ENCODE measurements around the gene PREPL. TPM values are rescaled to one million over a fixed set of nuclear protein-coding genes. Genes with fewer than 3 reads are reported as not detected.

PREPL gene
- total RNA-seq, 1 experiment from 2014 or later, result 47.6 TPM

- no TSS peak for BruUV-seq (replicated peaks)
- ChIA-PET CTCF (no interaction called here), POLR2A (ENCODE audit: low non-redundant PET) (no interaction called here)
- no peak for TF ChIP-seq CTCF (conservative IDR thresholded peaks at IDR 0.05; ENCODE audit: low read depth, low read length)
- intact Hi-C loops (cut with micrococcal nuclease; ENCODE audit: unreplicated experiment), result no loop called here
- Histone ChIP-seq H3K9me3 (ENCODE audit: low read depth, low read length, poor library complexity, severe bottlenecking) (no peaks in the 10 kb centered on the region), H3K4me3 (ENCODE audit: low read depth, low read length, poor library complexity, severe bottlenecking) (no peak overlapping the region), H3K36me3 (ENCODE audit: insufficient read depth, low read length, poor library complexity, severe bottlenecking) (peaks cover 44% of the 10 kb centered on the region), H3K27ac (ENCODE audit: low read depth, low read length, poor library complexity, severe bottlenecking) (no peak overlapping the region), H3K4me1 (ENCODE audit: insufficient read depth, low read length, poor library complexity, severe bottlenecking) (no peaks in the 10 kb centered on the region), H3K27me3 (replicated peaks; ENCODE audit: insufficient read depth, low read depth, low read length, poor library complexity) (no peaks in the 10 kb centered on the region)
- DNase-seq (ENCODE audit: low spot score), result no peak
Measured at GRCh38 chr2:44321360-44321759, 39.9 kb downstream of the PREPL start.

DNA sequence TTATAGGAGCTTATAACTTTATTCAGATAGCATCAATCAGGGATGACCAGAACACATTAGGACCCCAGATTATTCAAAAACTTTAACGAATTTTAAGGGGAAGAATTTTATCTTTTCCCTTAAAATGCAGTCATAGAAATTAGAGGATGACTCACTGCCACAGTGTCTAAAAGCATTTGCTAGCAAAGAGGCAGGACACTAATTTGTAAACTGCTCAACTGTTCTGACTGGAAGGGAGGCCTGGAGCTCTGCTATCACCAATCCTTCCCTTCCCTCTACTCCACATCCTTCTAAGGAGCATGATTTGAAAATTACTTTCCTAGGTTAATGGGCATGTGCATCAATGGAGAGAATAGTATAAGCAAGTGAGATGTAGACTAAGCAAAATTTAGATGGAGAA is 40.5 kb downstream of the PREPL start:
- intact Hi-C loops (cut with micrococcal nuclease; ENCODE audit: unreplicated experiment), result no loop called here
- Histone ChIP-seq H3K27ac (ENCODE audit: low read depth, low read length, poor library complexity, severe bottlenecking) (no peak overlapping the region), H3K27me3 (replicated peaks; ENCODE audit: insufficient read depth, low read depth, low read length, poor library complexity) (no peaks in the 10 kb centered on the region), H3K36me3 (ENCODE audit: insufficient read depth, low read length, poor library complexity, severe bottlenecking) (peaks cover 42% of the 10 kb centered on the region), H3K9me3 (ENCODE audit: low read depth, low read length, poor library complexity, severe bottlenecking) (no peaks in the 10 kb centered on the region), H3K4me3 (ENCODE audit: low read depth, low read length, poor library complexity, severe bottlenecking) (no peak overlapping the region), H3K4me1 (ENCODE audit: insufficient read depth, low read length, poor library complexity, severe bottlenecking) (no peaks in the 10 kb centered on the region)
- TF ChIP-seq CTCF (conservative IDR thresholded peaks at IDR 0.05; ENCODE audit: low read depth, low read length), result no peak
- TF ChIP-seq EZH2 (IDR thresholded peaks at IDR 0.05; ENCODE audit: borderline replicate concordance, low read depth, low read length, poor library complexity, severe bottlenecking), result no peak
- CTCF ChIA-PET, result no interaction called here
- no TSS peak for BruUV-seq (replicated peaks)
- POLR2A ChIA-PET (ENCODE audit: low non-redundant PET), result interaction anchor here (0.6 kb wide), 1 partner anchor 21 kb away, joined by 3 read pairs; no protein-coding TSS in a partner anchor
- no peak for DNase-seq (ENCODE audit: low spot score)

DNA sequence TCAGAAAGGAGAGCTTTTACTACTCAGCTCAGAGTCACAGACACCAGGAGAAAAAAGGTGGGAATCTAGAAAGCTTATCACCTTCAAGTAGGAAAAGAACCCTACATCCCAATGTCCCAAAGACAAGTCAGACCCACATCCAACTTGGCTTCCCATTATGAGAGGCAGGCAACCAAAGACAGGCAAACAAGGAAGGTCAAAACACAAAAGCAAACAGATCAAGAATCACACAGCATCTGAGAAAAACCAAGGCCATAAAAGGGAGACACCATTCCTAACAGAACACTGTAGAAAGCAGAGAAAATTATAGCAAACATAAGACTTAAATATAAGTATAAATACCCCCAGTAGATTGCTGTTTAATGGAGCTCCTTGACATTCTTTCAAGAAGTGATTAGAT is 45.3 kb downstream of the PREPL start:
- no peak for DNase-seq (ENCODE audit: low spot score)
- Histone ChIP-seq H3K36me3 (ENCODE audit: insufficient read depth, low read length, poor library complexity, severe bottlenecking) (peaks cover 22% of the 10 kb centered on the region), H3K27me3 (replicated peaks; ENCODE audit: insufficient read depth, low read depth, low read length, poor library complexity) (no peaks in the 10 kb centered on the region), H3K9me3 (ENCODE audit: low read depth, low read length, poor library complexity, severe bottlenecking) (peaks cover 6% of the 10 kb centered on the region), H3K27ac (ENCODE audit: low read depth, low read length, poor library complexity, severe bottlenecking) (no peak overlapping the region), H3K4me3 (ENCODE audit: low read depth, low read length, poor library complexity, severe bottlenecking) (no peak overlapping the region), H3K4me1 (ENCODE audit: insufficient read depth, low read length, poor library complexity, severe bottlenecking) (no peaks in the 10 kb centered on the region)
- no TSS peak for BruUV-seq (replicated peaks)
- CTCF ChIA-PET, result no interaction called here
- POLR2A ChIA-PET (ENCODE audit: low non-redundant PET), result no interaction called here
- intact Hi-C loops (cut with micrococcal nuclease; ENCODE audit: unreplicated experiment), result no loop called here
- TF ChIP-seq CTCF (conservative IDR thresholded peaks at IDR 0.05; ENCODE audit: low read depth, low read length) (no peak), EZH2 (IDR thresholded peaks at IDR 0.05; ENCODE audit: borderline replicate concordance, low read depth, low read length, poor library complexity, severe bottlenecking) (no peak)
